ENCODE data around the gene MRTFA. TPM values are rescaled to one million over a fixed set of nuclear protein-coding genes. Genes with fewer than 3 reads are reported as not detected.
"Not testable (repeated sequence)": the region's sequence is repeated elsewhere in the genome, so short reads cannot be mapped to it uniquely, and the experiment has no call there.

The MRTFA gene
- total and polyA plus RNA-seq, 4 donors, result 7.5 to 22.0 (median 9.6) TPM

- no peak for TF ChIP-seq YY1 (IDR thresholded peaks at IDR 0.05)
- TF ChIP-seq EGR1 (IDR thresholded peaks at IDR 0.05; ENCODE audit: low read depth in 2 of 2), result no peak
These were observed 33.4 kb downstream of the MRTFA start (continued) for GRCh38 chr22:40603088-40603605.

DNA sequence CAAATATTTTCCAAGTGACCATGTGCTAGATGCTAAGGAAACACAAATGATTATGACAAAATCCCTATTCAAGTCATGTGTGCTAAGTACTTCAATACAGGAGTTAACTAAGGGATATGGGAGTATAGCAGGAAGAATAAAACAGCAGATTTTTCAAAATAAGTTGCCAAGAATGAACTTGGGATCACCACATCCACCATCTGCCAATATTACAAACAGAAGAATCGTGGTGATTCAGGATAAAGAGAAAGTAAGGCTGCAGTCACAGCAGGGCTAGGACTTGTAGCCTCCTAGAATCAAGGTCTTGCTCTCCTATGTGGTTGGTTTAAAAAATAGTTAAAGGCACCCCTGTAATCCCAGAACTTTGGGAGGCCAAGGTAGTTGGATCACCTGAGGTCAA, 34.3 kb downstream of the MRTFA start:
- no peak for DNase-seq (ENCODE audit: low spot score)
- WGBS, result 77% methylated on average over 1 of the region's 1 CpG
- Histone ChIP-seq H3K4me3 (ENCODE audit: low read depth in 1 of 3, low read length in 3 of 3) (no peak overlapping the region), H3K36me3 (ENCODE audit: control insufficient read depth in 4 of 4, insufficient read depth in 3 of 4, low read depth in 1 of 4, low read length in 3 of 4) (no peaks in the 10 kb centered on the region), H3K27me3 (ENCODE audit: control insufficient read depth in 4 of 4, insufficient read depth in 4 of 4, low read length in 3 of 4) (no peaks in the 10 kb centered on the region), H3K9me3 (ENCODE audit: control insufficient read depth in 4 of 4, low read length in 3 of 4) (no peaks in the 10 kb centered on the region), H3K9ac (ENCODE audit: low read depth in 1 of 2, low read length in 2 of 2) (no peak overlapping the region), H3K4me1 (ENCODE audit: control insufficient read depth in 4 of 4, insufficient read depth in 4 of 4, low read length in 3 of 4) (peaks cover 2 to 19% (median 13%) of the 10 kb centered on the region in 4 donors), H3K27ac (ENCODE audit: low read depth in 1 of 2, low read length in 2 of 2) (no peak overlapping the region)
- TF ChIP-seq RXRA (IDR thresholded peaks at IDR 0.05) (no peak), TAF1 (conservative IDR thresholded peaks at IDR 0.05) (no peak), NR2F2 (IDR thresholded peaks at IDR 0.05) (no peak), YY1 (IDR thresholded peaks at IDR 0.05) (no peak)

GRCh38 chr22:40599731-40600130, 36.8 kb downstream of the MRTFA start:
- Histone ChIP-seq H3K27me3 (ENCODE audit: control insufficient read depth in 4 of 4, insufficient read depth in 4 of 4, low read length in 3 of 4) (no peaks in the 10 kb centered on the region), H3K9ac (ENCODE audit: low read depth in 1 of 2, low read length in 2 of 2) (no peak overlapping the region), H3K4me3 (ENCODE audit: low read depth in 1 of 3, low read length in 3 of 3) (no peak overlapping the region), H3K27ac (ENCODE audit: low read depth in 1 of 2, low read length in 2 of 2) (no peak overlapping the region), H3K4me1 (ENCODE audit: control insufficient read depth in 4 of 4, insufficient read depth in 4 of 4, low read length in 3 of 4) (peaks cover 2 to 8% (median 6%) of the 10 kb centered on the region in 4 donors), H3K9me3 (ENCODE audit: control insufficient read depth in 4 of 4, low read length in 3 of 4) (no peaks in the 10 kb centered on the region), H3K36me3 (ENCODE audit: control insufficient read depth in 4 of 4, insufficient read depth in 3 of 4, low read depth in 1 of 4, low read length in 3 of 4) (no peaks in the 10 kb centered on the region)
- no peak for DNase-seq (ENCODE audit: low spot score)
- 98% methylated on average over 6 of the region's 6 CpGs for WGBS
- TF ChIP-seq TAF1 (conservative IDR thresholded peaks at IDR 0.05) (no peak), HNF4G (IDR thresholded peaks at IDR 0.05) (no peak), MAX (IDR thresholded peaks at IDR 0.05) (no peak), GABPA (IDR thresholded peaks at IDR 0.05 in 1 of 2, conservative IDR thresholded peaks at IDR 0.05 in 1 of 2) (no peak), EGR1 (IDR thresholded peaks at IDR 0.05; ENCODE audit: low read depth in 2 of 2) (no peak), JUND (IDR thresholded peaks at IDR 0.05) (no peak), HNF4A (conservative IDR thresholded peaks at IDR 0.05) (no peak), SP1 (IDR thresholded peaks at IDR 0.05) (no peak), RAD21 (IDR thresholded peaks at IDR 0.05) (no peak), YY1 (IDR thresholded peaks at IDR 0.05) (no peak), FOXA2 (IDR thresholded peaks at IDR 0.05) (no peak)

DNA sequence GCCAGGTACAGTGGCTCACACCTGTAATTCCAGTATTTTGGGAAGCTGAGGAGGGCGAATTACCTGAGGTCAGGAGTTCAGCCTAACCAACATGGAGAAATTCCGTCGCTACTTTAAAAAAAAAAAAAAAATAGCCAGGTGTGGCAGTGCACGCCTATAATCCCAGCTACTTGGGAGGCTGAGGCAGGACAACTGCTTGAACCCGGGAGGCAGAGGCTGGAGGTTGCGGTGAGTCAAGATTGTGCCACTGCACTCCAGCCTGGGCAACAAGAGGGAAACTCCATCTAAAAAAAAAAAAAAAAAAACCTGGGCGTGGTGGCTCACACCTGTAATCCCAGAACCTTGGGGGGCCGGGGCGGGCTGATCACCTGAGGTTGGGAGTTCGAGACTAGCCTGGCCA, 37.8 kb downstream of the MRTFA start:
- H3K27me3 ChIP-seq (ENCODE audit: control insufficient read depth in 4 of 4, insufficient read depth in 4 of 4, low read length in 3 of 4); H3K9me3 ChIP-seq (ENCODE audit: control insufficient read depth in 4 of 4, low read length in 3 of 4); H3K27ac ChIP-seq (ENCODE audit: low read depth in 1 of 2, low read length in 2 of 2); DNase-seq (ENCODE audit: low spot score); H3K4me1 ChIP-seq (ENCODE audit: control insufficient read depth in 4 of 4, insufficient read depth in 4 of 4, low read length in 3 of 4); H3K36me3 ChIP-seq (ENCODE audit: control insufficient read depth in 4 of 4, insufficient read depth in 3 of 4, low read depth in 1 of 4, low read length in 3 of 4); H3K9ac ChIP-seq (ENCODE audit: low read depth in 1 of 2, low read length in 2 of 2); H3K4me3 ChIP-seq (ENCODE audit: low read depth in 1 of 3, low read length in 3 of 3): not testable (repeated sequence)
- WGBS, result 94% methylated on average over 10 of the region's 10 CpGs
